IMR-90 (cell line): Measurements from ENCODE around the gene ZNF548. TPM values are rescaled to one million over a fixed set of nuclear protein-coding genes. Genes with fewer than 3 reads are reported as not detected.

Source experiments
- ATAC-seq: fragments of 200-7000 bp; cut with Tn5 transposase; 2 replicates; pipeline ENCODE4 v1.9.1; 2020; ENCODE audit warnings: low read depth, mild to moderate bottlenecking, moderate library complexity
- BruUV-seq: library from RNA; stranded (reverse); fragments of 400-500 nt; replicated peaks from 2 replicates; lab custom pipeline; 2021; lab: Mats Ljungman, UMichigan
- CTCF ChIA-PET: fragments of 300-600 bp; formaldehyde crosslinking; extraction: SDS; loops from one replicate; lab custom pipeline; 2021; ENCODE audit warnings: antibody characterized with exemption; lab: Yijun Ruan, JAX
- POLR2A ChIA-PET: fragments of 300-600 bp; sonication (Branson Sonifier 250); formaldehyde crosslinking; loops from one replicate; lab custom pipeline; 2022; ENCODE audit warnings: antibody characterized with exemption; ENCODE audit not compliant: unreplicated experiment; lab: Charles Lee
- DNase-seq: peaks from one replicate; pipeline ENCODE4 v3.0.0; 2013
- H2AFZ ChIP-seq: replicated peaks from 2 replicates; pipeline ENCODE3; 2013; ENCODE audit warnings: low read length, mild to moderate bottlenecking; ENCODE audit not compliant: poor library complexity
- H2AK5ac ChIP-seq: 2 replicates; pipeline ENCODE4 v1.6.1; 2013; ENCODE audit warnings: low read depth, low read length, inconsistent platforms
- H2AK9ac ChIP-seq: replicated peaks from 2 replicates; pipeline ENCODE3; 2013; ENCODE audit warnings: mild to moderate bottlenecking, low read depth, low read length, moderate library complexity; ENCODE audit not compliant: poor library complexity
- H2BK120ac ChIP-seq: 2 replicates; pipeline ENCODE4 v1.6.1; 2013; ENCODE audit warnings: low read depth, low read length, inconsistent platforms
- H2BK15ac ChIP-seq: 3 replicates; pipeline ENCODE4 v1.6.1; 2013; ENCODE audit warnings: low read depth, low read length, inconsistent platforms
- H2BK20ac ChIP-seq: 2 replicates; pipeline ENCODE4 v1.6.1; 2013; ENCODE audit warnings: low read depth, mild to moderate bottlenecking, inconsistent platforms, low read length, moderate library complexity
- H2BK5ac ChIP-seq: 2 replicates; pipeline ENCODE4 v1.6.1; 2013; ENCODE audit warnings: mild to moderate bottlenecking, low read depth, low read length, inconsistent platforms; ENCODE audit not compliant: poor library complexity, severe bottlenecking
- H3K14ac ChIP-seq: replicated peaks from 2 replicates; pipeline ENCODE4 v1.6.1; 2013; ENCODE audit warnings: low read depth, low read length, inconsistent platforms
- H3K18ac ChIP-seq: 2 replicates; pipeline ENCODE4 v1.6.1; 2013; ENCODE audit warnings: low read depth, low read length, control low read depth
- H3K23ac ChIP-seq: 2 replicates; pipeline ENCODE4 v1.6.1; 2013; ENCODE audit warnings: low read depth, low read length, inconsistent platforms
- H3K27ac ChIP-seq: 2 replicates; pipeline ENCODE4 v1.5.1; 2013; ENCODE audit warnings: mild to moderate bottlenecking, control low read depth, low read length; ENCODE audit not compliant: insufficient read depth
- H3K27me3 ChIP-seq: 2 replicates; pipeline ENCODE4 v1.6.1; 2013; ENCODE audit warnings: low read length; ENCODE audit not compliant: control insufficient read depth, insufficient read depth
- H3K36me3 ChIP-seq: 2 replicates; pipeline ENCODE4 v1.6.1; 2013; ENCODE audit warnings: low read length, mixed read lengths; ENCODE audit not compliant: control insufficient read depth, insufficient read depth
- H3K4ac ChIP-seq: 2 replicates; pipeline ENCODE4 v1.6.1; 2013; ENCODE audit warnings: low read depth, low read length, inconsistent platforms
- H3K4me1 ChIP-seq: 2 replicates; pipeline ENCODE4 v1.6.1; 2013; ENCODE audit warnings: low read length, mixed read lengths; ENCODE audit not compliant: control insufficient read depth, insufficient read depth
- H3K4me2 ChIP-seq: 2 replicates; pipeline ENCODE4 v1.6.1; 2013; ENCODE audit warnings: low read depth, mild to moderate bottlenecking, control low read depth, low read length, moderate library complexity
- H3K4me3 ChIP-seq: 2 replicates; pipeline ENCODE4 v1.5.1; 2013; ENCODE audit warnings: low read depth, mild to moderate bottlenecking, control low read depth, low read length, moderate library complexity; ENCODE audit not compliant: insufficient read depth
- H3K56ac ChIP-seq: 2 replicates; pipeline ENCODE4 v1.6.1; 2013; ENCODE audit warnings: low read length, inconsistent platforms; ENCODE audit not compliant: insufficient read depth; ENCODE audit errors: extremely low read depth
- H3K79me1 ChIP-seq, 2 experiments: 2 replicates each; pipeline ENCODE4 v1.6.1; 2013; ENCODE audit warnings: low read length in 2 of 2, inconsistent platforms in 1 of 2, low read depth in 1 of 2
- H3K9ac ChIP-seq: 2 replicates; pipeline ENCODE4 v1.6.1; 2013; ENCODE audit warnings: low read depth, low read length, control low read depth
- H3K9me1 ChIP-seq: 2 replicates; pipeline ENCODE4 v1.6.1; 2013; ENCODE audit warnings: low read length, inconsistent platforms; ENCODE audit not compliant: insufficient read depth
- H3K9me3 ChIP-seq: 2 replicates; pipeline ENCODE4 v1.6.1; 2013; ENCODE audit warnings: low read length; ENCODE audit not compliant: control insufficient read depth, insufficient read depth
- H4K20me1 ChIP-seq: 2 replicates; pipeline ENCODE4 v1.6.1; 2013; ENCODE audit warnings: low read length, inconsistent platforms; ENCODE audit not compliant: insufficient read depth
- H4K5ac ChIP-seq: 2 replicates; pipeline ENCODE4 v1.6.1; 2013; ENCODE audit warnings: mild to moderate bottlenecking, low read depth, low read length, control low read depth
- H4K8ac ChIP-seq, 2 experiments: 2 replicates each; pipeline ENCODE4 v1.6.1; 2013; ENCODE audit warnings: low read depth in 2 of 2, low read length in 2 of 2, control low read depth in 1 of 2, inconsistent platforms in 1 of 2
- H4K91ac ChIP-seq: 2 replicates; pipeline ENCODE4 v1.6.1; 2013; ENCODE audit warnings: low read depth, low read length, inconsistent platforms; ENCODE audit not compliant: insufficient read depth
- CHD1 ChIP-seq: IDR thresholded peaks from 2 replicates; pipeline ENCODE4 v1.6.1; 2012; ENCODE audit warnings: low read depth, low read length, improper control_type of control experiment
- FOS ChIP-seq: fragments of 150-350 bp; IDR thresholded peaks from 2 replicates; pipeline ENCODE4 v1.6.1; 2016; ENCODE audit warnings: low read depth, low read length
- MAFK ChIP-seq: IDR thresholded peaks from 2 replicates; pipeline ENCODE4 v1.6.1; 2012; ENCODE audit warnings: low read depth, low read length, improper control_type of control experiment
- MXI1 ChIP-seq: IDR thresholded peaks from 2 replicates; pipeline ENCODE4 v1.6.1; 2012; ENCODE audit warnings: low read depth, mild to moderate bottlenecking, low read length, moderate library complexity, borderline replicate concordance
- NFE2L2 ChIP-seq: fragments of 150-350 bp; IDR thresholded peaks from 2 replicates; pipeline ENCODE4 v1.6.1; 2016; ENCODE audit warnings: low read depth, mild to moderate bottlenecking, low read length
- POLR2A ChIP-seq: IDR thresholded peaks from 2 replicates; pipeline ENCODE4 v1.6.1; 2012; ENCODE audit warnings: mild to moderate bottlenecking, low read depth, low read length
- WGBS, 2 experiments: methylation state at CpG; one replicate each; pipeline versions ENCODE4 v1.1.5 to v1.1.7; 2013; ENCODE audit warnings: missing lambda C conversion rate in 2 of 2; ENCODE audit not compliant: insufficient read length in 1 of 2; ENCODE audit errors: extremely low coverage in 2 of 2; 5-methylcytosine and 5-hydroxymethylcytosine counted together
- dilution Hi-C: fragments of 300-500 bp; cut with HindIII; formaldehyde crosslinking; loops from one replicate; pipeline ENCODE4 v1.14.3; 2018; ENCODE audit warnings: low sequenced_read_pairs; ENCODE audit not compliant: unreplicated experiment
- in situ Hi-C: fragments of 300-500 bp; cut with MboI; formaldehyde crosslinking; loops from 3 replicates; pipeline ENCODE4 v1.14.3; 2019; ENCODE audit warnings: low sequenced_read_pairs, inconsistent platforms, mixed read lengths
- intact Hi-C: fragments of 100-400 bp; cut with micrococcal nuclease; formaldehyde crosslinking; loops from 2 replicates; pipeline ENCODE4 v1.10.0; 2022
- polyA plus RNA-seq, 3 experiments: library from polyadenylated mRNA; depleted of rRNA; stranded (reverse); fragments of >200 nt; gene quantifications; 2 replicates each; pipeline ENCODE4 v1.2.3, GENCODE V29; 2012; ENCODE audit warnings: low replicate concordance in 1 of 3
- total RNA-seq: library from RNA; depleted of rRNA; stranded (reverse); fragments of >200 nt; gene quantifications from 2 replicates; pipeline ENCODE4 v1.2.3, GENCODE V29; 2012
- TF ChIP-seq, protein P1 (sequence below): fragments of 150-350 bp; IDR thresholded peaks from 2 replicates; pipeline ENCODE4 v1.6.1; 2017; ENCODE audit warnings: mild to moderate bottlenecking, antibody characterized with exemption, low read length, low read depth
- TF ChIP-seq, protein P2 (sequence below): conservative IDR thresholded peaks from 2 replicates; pipeline ENCODE4 v1.5.1; 2012; ENCODE audit warnings: mild to moderate bottlenecking, low read depth, low read length, improper control_type of control experiment

Gene ZNF548
- total and polyA plus RNA-seq, 2 of the 4 experiments (the other 2 are of a cell fraction): 7.5 to 24.2 TPM

DNA sequence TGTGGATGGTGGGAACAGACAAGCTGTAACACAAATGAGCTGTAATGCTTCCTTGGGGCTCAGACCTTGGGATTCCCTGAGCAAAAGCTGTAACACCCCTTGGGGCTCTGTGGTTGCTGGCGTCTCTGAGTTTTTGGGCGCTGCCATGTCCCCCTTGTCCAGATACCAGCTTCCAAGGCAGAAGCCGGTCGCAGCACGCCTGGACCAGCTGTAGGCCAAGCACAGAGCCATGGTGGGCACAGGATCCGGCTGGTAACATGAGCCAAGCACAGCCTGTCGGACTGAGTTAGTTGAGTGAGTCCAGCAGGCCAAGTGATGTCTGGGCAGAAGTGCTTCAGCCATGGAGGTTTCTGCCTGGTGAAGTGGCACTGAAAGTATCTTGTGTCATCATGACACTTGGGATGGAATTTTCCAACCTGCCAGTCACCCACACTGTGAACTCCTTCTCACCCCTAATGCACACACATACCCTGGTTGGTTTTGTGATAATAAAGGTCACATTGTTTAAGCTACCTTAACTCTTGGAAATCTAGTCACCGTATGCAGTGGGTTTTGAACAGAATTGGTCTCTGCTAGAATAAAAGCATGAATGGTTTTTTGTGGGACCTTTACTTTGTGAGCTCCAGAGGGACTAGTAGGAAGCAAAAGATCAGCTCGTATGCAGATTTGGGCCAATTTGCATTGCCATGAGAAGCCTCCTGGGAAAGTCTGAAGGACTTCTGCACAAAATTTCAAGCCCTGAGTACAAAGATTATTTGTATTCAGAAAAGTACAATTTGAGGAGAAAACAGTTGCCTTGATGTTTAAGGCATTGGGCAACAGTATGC lies 14.3 kb downstream of the ZNF548 start:
- Histone ChIP-seq H4K91ac (no peak overlapping the region), H3K18ac (no peak overlapping the region), H3K27ac (no peak overlapping the region), H3K4me1 (no peaks in the 10 kb centered on the region), H3K56ac (no peak overlapping the region), H3K9me3 (peaks cover 4% of the 10 kb centered on the region), H3K36me3 (peaks cover 6% of the 10 kb centered on the region), H2AFZ (no peak overlapping the region), H3K9me1 (peaks cover 2% of the 10 kb centered on the region; the same call in 1 of the 2 replicates), H2BK5ac (no peak overlapping the region), H2BK120ac (no peak overlapping the region), H3K23ac (no peak overlapping the region), H3K4ac (no peak overlapping the region), H3K14ac (no peak overlapping the region), H4K20me1 (no peaks in the 10 kb centered on the region), H3K4me2 (no peak overlapping the region), H2AK5ac (no peak overlapping the region), H3K27me3 (no peaks in the 10 kb centered on the region), H2BK15ac (no peak overlapping the region), H4K5ac (no peak overlapping the region), H3K9ac (no peak overlapping the region), H3K4me3 (no peak overlapping the region), H2BK20ac (no peak overlapping the region), H3K79me1 (peaks cover 6 to 8% of the 10 kb centered on the region in 2 experiments; a peak in 2 of 4 replicates), H4K8ac (no peak overlapping the region), H2AK9ac (no peak overlapping the region)
- DNase-seq (no peak), ATAC-seq (no peak)
- TF ChIP-seq POLR2A: no peak
- TF ChIP-seq, protein P1, sequence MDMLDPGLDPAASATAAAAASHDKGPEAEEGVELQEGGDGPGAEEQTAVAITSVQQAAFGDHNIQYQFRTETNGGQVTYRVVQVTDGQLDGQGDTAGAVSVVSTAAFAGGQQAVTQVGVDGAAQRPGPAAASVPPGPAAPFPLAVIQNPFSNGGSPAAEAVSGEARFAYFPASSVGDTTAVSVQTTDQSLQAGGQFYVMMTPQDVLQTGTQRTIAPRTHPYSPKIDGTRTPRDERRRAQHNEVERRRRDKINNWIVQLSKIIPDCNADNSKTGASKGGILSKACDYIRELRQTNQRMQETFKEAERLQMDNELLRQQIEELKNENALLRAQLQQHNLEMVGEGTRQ: no peak
- no peak for TF ChIP-seq MXI1
- no peak for TF ChIP-seq NFE2L2
- TF ChIP-seq CHD1: no peak
- TF ChIP-seq FOS: no peak
- TF ChIP-seq, protein P2, sequence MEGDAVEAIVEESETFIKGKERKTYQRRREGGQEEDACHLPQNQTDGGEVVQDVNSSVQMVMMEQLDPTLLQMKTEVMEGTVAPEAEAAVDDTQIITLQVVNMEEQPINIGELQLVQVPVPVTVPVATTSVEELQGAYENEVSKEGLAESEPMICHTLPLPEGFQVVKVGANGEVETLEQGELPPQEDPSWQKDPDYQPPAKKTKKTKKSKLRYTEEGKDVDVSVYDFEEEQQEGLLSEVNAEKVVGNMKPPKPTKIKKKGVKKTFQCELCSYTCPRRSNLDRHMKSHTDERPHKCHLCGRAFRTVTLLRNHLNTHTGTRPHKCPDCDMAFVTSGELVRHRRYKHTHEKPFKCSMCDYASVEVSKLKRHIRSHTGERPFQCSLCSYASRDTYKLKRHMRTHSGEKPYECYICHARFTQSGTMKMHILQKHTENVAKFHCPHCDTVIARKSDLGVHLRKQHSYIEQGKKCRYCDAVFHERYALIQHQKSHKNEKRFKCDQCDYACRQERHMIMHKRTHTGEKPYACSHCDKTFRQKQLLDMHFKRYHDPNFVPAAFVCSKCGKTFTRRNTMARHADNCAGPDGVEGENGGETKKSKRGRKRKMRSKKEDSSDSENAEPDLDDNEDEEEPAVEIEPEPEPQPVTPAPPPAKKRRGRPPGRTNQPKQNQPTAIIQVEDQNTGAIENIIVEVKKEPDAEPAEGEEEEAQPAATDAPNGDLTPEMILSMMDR: no peak
- TF ChIP-seq MAFK: no peak
- in situ Hi-C loops (no loop called here), intact Hi-C loops (no loop called here), dilution Hi-C loops (no loop called here)
- ChIA-PET CTCF (no interaction called here), POLR2A (no interaction called here)
- no TSS peak for BruUV-seq
- 98% methylated on average over 5 of the region's 9 CpGs; no CpG with 5 or more reads in 1 of the 2 experiments for WGBS, 2 experiments
